C4-2B (cell line): ENCODE results near the gene PKD1L1.
"Not testable (repeated sequence)": the region's sequence is repeated elsewhere in the genome, so short reads cannot be mapped to it uniquely, and the experiment has no call there.

ENCODE experiments used
- H3K27ac ChIP-seq: fragments of 450-650 bp; 2 replicates; pipeline ENCODE4 v1.5.1; 2017
- CTCF ChIP-seq: fragments of 450-650 bp; conservative IDR thresholded peaks from 2 replicates; pipeline ENCODE4 v1.5.1; 2017; ENCODE audit warnings: mild to moderate bottlenecking
- ZFX ChIP-seq: fragments of 450-650 bp; IDR thresholded peaks from 2 replicates; pipeline ENCODE4 v1.6.1; 2017

PKD1L1 gene

GRCh38 chr7:47794016-47794415, 154.2 kb downstream of the PKD1L1 start:
- TF ChIP-seq CTCF (no peak), ZFX (no peak)
- no peak overlapping the region for H3K27ac ChIP-seq

GRCh38 chr7:47793186-47793585, 155.1 kb downstream of the PKD1L1 start:
- H3K27ac ChIP-seq: not testable (repeated sequence)

- H3K27ac ChIP-seq: no peak overlapping the region
- TF ChIP-seq ZFX (no peak), CTCF (peak; percentile 61)
These were observed 155.6 kb downstream of the PKD1L1 start for GRCh38 chr7:47792521-47793121.

- TF ChIP-seq ZFX: no peak
- no peak for TF ChIP-seq CTCF
- no peak overlapping the region for H3K27ac ChIP-seq
These were observed 156.6 kb downstream of the PKD1L1 start for GRCh38 chr7:47791682-47792081.

- no peak overlapping the region for H3K27ac ChIP-seq
- no peak for TF ChIP-seq ZFX
- no peak for TF ChIP-seq CTCF
These were observed 160.2 kb downstream of the PKD1L1 start for GRCh38 chr7:47788083-47788482.

- no peak overlapping the region for H3K27ac ChIP-seq
- no peak for TF ChIP-seq CTCF
- no peak for TF ChIP-seq ZFX
These were observed 160.8 kb downstream of the PKD1L1 start for GRCh38 chr7:47787249-47788069.

GRCh38 chr7:47786557-47787248, 161.6 kb downstream of the PKD1L1 start:
- H3K27ac ChIP-seq: no peak overlapping the region

More at GRCh38 chr7:47786557-47787248, 161.6 kb downstream of the PKD1L1 start:
- TF ChIP-seq ZFX (no peak), CTCF (no peak)
